H9 (cell line): ENCODE measurements around the gene AJUBA. TPM values are rescaled to one million over a fixed set of nuclear protein-coding genes. Genes with fewer than 3 reads are reported as not detected.

Source experiments
- DNase-seq: peaks from one replicate; pipeline ENCODE4 v3.0.0-alpha.2; 2017
- H2AFZ ChIP-seq: one replicate; pipeline ENCODE4 v1.6.1; 2013; ENCODE audit warnings: mild to moderate bottlenecking, low read length, control low read depth, moderate library complexity
- H2AK5ac ChIP-seq: 2 replicates; pipeline ENCODE4 v1.6.1; 2013; ENCODE audit warnings: low read length, control low read depth, mixed read lengths; ENCODE audit not compliant: insufficient read length
- H2BK120ac ChIP-seq: one replicate; pipeline ENCODE4 v1.6.1; 2013; ENCODE audit warnings: low read depth, mild to moderate bottlenecking, low read length, control low read depth, inconsistent platforms; ENCODE audit not compliant: poor library complexity, severe bottlenecking
- H2BK12ac ChIP-seq: 2 replicates; pipeline ENCODE4 v1.6.1; 2013; ENCODE audit warnings: low read length, control low read depth, mixed read lengths, low read depth; ENCODE audit not compliant: insufficient read length
- H2BK15ac ChIP-seq: 2 replicates; pipeline ENCODE4 v1.6.1; 2013; ENCODE audit warnings: low read depth, low read length, control low read depth
- H2BK20ac ChIP-seq: one replicate; pipeline ENCODE4 v1.6.1; 2013; ENCODE audit warnings: low read depth, mild to moderate bottlenecking, low read length, control low read depth, inconsistent platforms; ENCODE audit not compliant: poor library complexity, severe bottlenecking
- H2BK5ac ChIP-seq: 2 replicates; pipeline ENCODE4 v1.6.1; 2013; ENCODE audit warnings: low read length, control low read depth, mixed read lengths; ENCODE audit not compliant: insufficient read length
- H3K14ac ChIP-seq: 2 replicates; pipeline ENCODE4 v1.6.1; 2013; ENCODE audit warnings: low read length, control low read depth; ENCODE audit not compliant: insufficient read depth
- H3K18ac ChIP-seq: 2 replicates; pipeline ENCODE4 v1.6.1; 2013; ENCODE audit warnings: low read depth, mild to moderate bottlenecking, mixed read lengths, low read length, control low read depth; ENCODE audit not compliant: insufficient read length
- H3K23ac ChIP-seq: 2 replicates; pipeline ENCODE4 v1.6.1; 2013; ENCODE audit warnings: low read length, control low read depth, mixed read lengths, low read depth; ENCODE audit not compliant: insufficient read length
- H3K23me2 ChIP-seq: 2 replicates; pipeline ENCODE4 v1.6.1; 2013; ENCODE audit warnings: low read depth, mild to moderate bottlenecking, mixed read lengths, low read length, control low read depth; ENCODE audit not compliant: insufficient read length, poor library complexity, severe bottlenecking
- H3K27ac ChIP-seq: 2 replicates; pipeline ENCODE4 v1.5.1; 2013; ENCODE audit warnings: low read length, control low read depth, mixed read lengths, low read depth; ENCODE audit not compliant: insufficient read length
- H3K27me3 ChIP-seq: 2 replicates; pipeline ENCODE4 v1.6.1; 2013; ENCODE audit warnings: low read length, control low read depth, inconsistent platforms; ENCODE audit not compliant: insufficient read depth
- H3K4ac ChIP-seq: 2 replicates; pipeline ENCODE4 v1.6.1; 2013; ENCODE audit warnings: low read depth, mild to moderate bottlenecking, control low read depth, inconsistent platforms, low read length, moderate library complexity
- H3K4me1 ChIP-seq: 2 replicates; pipeline ENCODE4 v1.6.1; 2013; ENCODE audit warnings: low read length, control low read depth, inconsistent platforms; ENCODE audit not compliant: insufficient read depth
- H3K4me2 ChIP-seq: 2 replicates; pipeline ENCODE4 v1.6.1; 2013; ENCODE audit warnings: low read length, control low read depth, mixed read lengths; ENCODE audit not compliant: insufficient read length, insufficient read depth
- H3K56ac ChIP-seq: 2 replicates; pipeline ENCODE4 v1.6.1; 2013; ENCODE audit warnings: low read depth, mild to moderate bottlenecking, mixed read lengths, low read length, control low read depth; ENCODE audit not compliant: insufficient read length
- H3K79me1 ChIP-seq: 2 replicates; pipeline ENCODE4 v1.6.1; 2013; ENCODE audit warnings: low read depth, mild to moderate bottlenecking, moderate library complexity, low read length, control low read depth, inconsistent platforms; ENCODE audit not compliant: insufficient read depth, poor library complexity, severe bottlenecking
- H3K79me2 ChIP-seq: 2 replicates; pipeline ENCODE4 v1.6.1; 2013; ENCODE audit warnings: low read length, control low read depth, inconsistent platforms; ENCODE audit not compliant: insufficient read depth
- H3K9ac ChIP-seq: 2 replicates; pipeline ENCODE4 v1.6.1; 2013; ENCODE audit warnings: low read length, control low read depth, mixed read lengths; ENCODE audit not compliant: insufficient read length; ENCODE audit errors: extremely low read depth
- H3K9me3 ChIP-seq: one replicate; pipeline ENCODE4 v1.6.1; 2013; ENCODE audit warnings: low read depth, low read length, inconsistent platforms; ENCODE audit not compliant: control insufficient read depth
- H3T11ph ChIP-seq: one replicate; pipeline ENCODE4 v1.6.1; 2013; ENCODE audit warnings: mild to moderate bottlenecking, low read length, control low read depth, inconsistent platforms
- H4K20me1 ChIP-seq: one replicate; pipeline ENCODE4 v1.6.1; 2013; ENCODE audit not compliant: control insufficient read depth, insufficient read length, insufficient read depth
- H4K5ac ChIP-seq: 2 replicates; pipeline ENCODE4 v1.6.1; 2013; ENCODE audit warnings: low read depth, mild to moderate bottlenecking, mixed read lengths, low read length, control low read depth; ENCODE audit not compliant: insufficient read length
- H4K8ac ChIP-seq: replicated peaks from 2 replicates; pipeline ENCODE4 v1.6.1; 2013; ENCODE audit warnings: low read length, control low read depth, mixed read lengths, low read depth; ENCODE audit not compliant: insufficient read length
- H4K91ac ChIP-seq: 2 replicates; pipeline ENCODE4 v1.6.1; 2013; ENCODE audit warnings: low read depth, mild to moderate bottlenecking, moderate library complexity, mixed read lengths, low read length, control low read depth; ENCODE audit not compliant: insufficient read length
- H3K27ac Mint-ChIP-seq, 3 experiments: 2 replicates in 2 of 3; 3 replicates in 1 of 3; pipeline ENCODE4 v1.8.0; 2020 to 2021; ENCODE audit warnings: mixed read lengths in 3 of 3, mild to moderate bottlenecking in 1 of 3, moderate library complexity in 1 of 3
- H3K27me3 Mint-ChIP-seq: 2 replicates; pipeline ENCODE4 v1.8.0; 2021; ENCODE audit warnings: low read depth, mild to moderate bottlenecking, moderate library complexity, mixed read lengths
- H3K36me3 Mint-ChIP-seq, 3 experiments: 2 replicates in 2 of 3; 3 replicates in 1 of 3; pipeline ENCODE4 v1.8.0; 2020 to 2021; ENCODE audit warnings: low read depth in 3 of 3, mixed read lengths in 3 of 3; ENCODE audit not compliant: insufficient read depth in 1 of 3
- H3K4me1 Mint-ChIP-seq, 2 experiments: 2 replicates each; pipeline ENCODE4 v1.8.0; 2020; ENCODE audit warnings: mixed read lengths in 2 of 2
- H3K4me3 Mint-ChIP-seq, 2 experiments: 2 replicates in 1 of 2; 3 replicates in 1 of 2; pipeline ENCODE4 v1.8.0; 2020 to 2021; ENCODE audit warnings: mild to moderate bottlenecking in 2 of 2, mixed read lengths in 2 of 2, moderate library complexity in 1 of 2
- H3K9me3 Mint-ChIP-seq, 2 experiments: 2 replicates in 1 of 2; 3 replicates in 1 of 2; pipeline ENCODE4 v1.8.0; 2020; ENCODE audit warnings: mild to moderate bottlenecking in 2 of 2, mixed read lengths in 2 of 2, moderate library complexity in 1 of 2
- CTCF ChIP-seq: fragments of 200-600 bp; sonication (generic); conservative IDR thresholded peaks from 3 replicates; pipeline ENCODE4 v1.8.0; 2021; ENCODE audit warnings: antibody characterized with exemption, mild to moderate bottlenecking
- total RNA-seq: library from RNA; stranded (reverse); gene quantifications from 2 replicates; pipeline ENCODE4 v1.2.1, GENCODE V29; 2021

Gene AJUBA
- total RNA-seq, 1 experiment from 2014 or later, result 44.9 TPM

- Histone ChIP-seq H3K23ac (no peak overlapping the region), H2BK12ac (no peak overlapping the region), H3K79me2 (no peaks in the 10 kb centered on the region), H3K23me2 (no peaks in the 10 kb centered on the region), H3K79me1 (no peaks in the 10 kb centered on the region), H3K4me1 (peaks cover 5% of the 10 kb centered on the region; the same call in 1 of the 2 replicates), H3K9ac (no peak overlapping the region), H4K5ac (no peak overlapping the region), H3K56ac (no peak overlapping the region), H2AFZ (no peak overlapping the region), H3K4me2 (no peak overlapping the region), H3T11ph (no peak overlapping the region), H2BK20ac (no peak overlapping the region), H2BK120ac (no peak overlapping the region), H2BK5ac (no peak overlapping the region), H4K20me1 (no peaks in the 10 kb centered on the region), H4K91ac (no peak overlapping the region), H3K14ac (no peak overlapping the region), H3K27ac (no peak overlapping the region), H4K8ac (no peak overlapping the region), H3K27me3 (no peaks in the 10 kb centered on the region), H2BK15ac (no peak overlapping the region), H3K18ac (no peak overlapping the region), H2AK5ac (no peak overlapping the region), H3K4ac (no peak overlapping the region), H3K9me3 (no peaks in the 10 kb centered on the region)
- Mint-ChIP-seq H3K4me3 (no peak overlapping the region), H3K4me1 (peaks cover 7 to 8% of the 10 kb centered on the region in 2 experiments), H3K9me3 (no peaks in the 10 kb centered on the region), H3K36me3 (peaks cover 0 to 8% (median 2%) of the 10 kb centered on the region in 3 experiments; a peak in 3 of 7 replicates), H3K27ac (peak overlapping the region in 1 of 3 experiments; percentile 35; a peak in 1 of 7 replicates), H3K27me3 (no peaks in the 10 kb centered on the region)
- no peak for TF ChIP-seq CTCF
- DNase-seq, result no peak
Observed at GRCh38 chr14:22993517-22993916, 11.2 kb upstream of the AJUBA start.
